HG03095 (cell line): ENCODE data around the gene C1orf210.

ENCODE experiments used
- ATAC-seq: cut with Tn5 transposase; IDR thresholded peaks from one replicate; pipeline ENCODE4 v1.9.1; 2021; ENCODE audit warnings: moderate library complexity; ENCODE audit not compliant: unreplicated experiment

C1orf210 gene

DNA sequence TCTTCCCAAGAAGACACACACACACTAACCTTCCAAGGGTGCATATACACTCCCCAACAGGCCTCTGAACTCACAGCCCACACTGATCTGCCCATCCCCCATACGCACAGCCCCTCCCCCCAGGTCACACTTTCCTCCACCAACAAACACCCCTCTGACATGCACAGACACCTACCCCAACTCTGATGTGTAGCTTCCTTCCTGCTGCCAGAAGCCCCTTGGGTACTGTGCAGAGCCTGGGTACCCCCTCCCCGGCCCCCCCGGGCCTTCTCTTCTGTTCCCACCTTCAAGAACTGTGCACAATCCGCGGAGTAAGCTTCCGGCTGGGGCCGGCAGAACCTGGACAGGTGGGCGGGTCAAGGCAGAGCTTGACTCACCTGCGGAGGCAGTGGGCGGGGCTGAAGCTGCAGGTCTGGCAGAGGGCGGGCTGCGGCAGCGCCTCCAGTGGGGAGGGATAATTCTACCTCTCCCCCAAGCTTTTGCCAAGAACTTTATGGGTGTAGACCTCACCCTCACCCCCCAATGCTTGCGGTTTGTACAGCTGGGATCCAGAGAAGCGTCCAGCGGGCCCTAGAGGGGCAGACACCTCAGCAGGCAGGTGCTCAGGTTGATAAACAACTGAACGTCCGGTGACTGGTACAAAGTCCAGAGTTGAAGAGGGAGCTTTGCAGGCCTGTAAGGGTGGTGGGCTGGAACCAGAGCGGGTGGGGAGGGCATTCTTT is at the start of gene C1orf210:
Gene C1orf210 (minus strand): TSS at position 313 of the 722 bp plus-strand sequence. CDS start 2,311 bp downstream, outside the sequence.
- ATAC-seq, result no peak

GRCh38 chr1:43334453-43335205 is 49.2 kb upstream of the C1orf210 start:
- ATAC-seq, result no peak

- no peak for ATAC-seq
Observed at GRCh38 chr1:43331688-43332087, 46.3 kb upstream of the C1orf210 start.

GRCh38 chr1:43329995-43330751 is 44.8 kb upstream of the C1orf210 start:
- ATAC-seq, result no peak

DNA sequence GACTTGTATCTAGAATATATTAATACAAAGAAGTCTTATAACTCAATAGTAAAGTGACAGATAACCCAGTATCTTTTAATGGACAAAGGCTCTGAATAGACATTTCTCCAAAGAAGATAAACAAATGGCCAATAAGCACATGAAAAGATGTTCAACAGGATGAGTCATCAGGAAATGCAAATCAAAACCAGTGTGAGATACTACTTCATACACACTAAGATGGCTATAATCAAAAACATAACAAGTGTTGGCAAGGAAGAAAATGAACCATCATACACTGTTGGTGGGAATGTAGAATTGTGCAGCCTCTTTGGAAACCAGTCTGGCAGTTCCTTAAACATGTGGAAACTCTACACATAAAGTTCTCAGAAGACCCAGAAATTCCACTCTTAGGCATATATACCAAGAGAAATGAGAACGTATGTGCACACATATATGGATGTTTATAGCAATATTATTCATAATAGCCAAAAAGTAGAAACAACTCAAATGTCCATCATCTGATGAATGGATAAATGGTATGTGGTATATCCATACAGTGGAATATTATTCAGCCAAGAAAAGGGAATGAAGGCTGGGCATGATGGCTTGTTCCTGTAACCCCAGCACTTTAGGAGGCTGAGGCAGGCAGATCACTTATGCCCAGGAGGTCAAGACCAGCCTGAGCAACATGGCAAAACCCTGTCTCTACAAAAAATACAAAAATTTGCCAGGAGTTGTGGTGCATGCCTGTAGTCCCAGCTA is 42.3 kb upstream of the C1orf210 start:
- ATAC-seq, result no peak

GRCh38 chr1:43325381-43325780 is 40.0 kb upstream of the C1orf210 start:
- no peak for ATAC-seq

- ATAC-seq, result no peak
Observed at GRCh38 chr1:43324810-43325209, 39.4 kb upstream of the C1orf210 start.

- no peak for ATAC-seq
Observed at GRCh38 chr1:43322506-43322905, 37.1 kb upstream of the C1orf210 start.

DNA sequence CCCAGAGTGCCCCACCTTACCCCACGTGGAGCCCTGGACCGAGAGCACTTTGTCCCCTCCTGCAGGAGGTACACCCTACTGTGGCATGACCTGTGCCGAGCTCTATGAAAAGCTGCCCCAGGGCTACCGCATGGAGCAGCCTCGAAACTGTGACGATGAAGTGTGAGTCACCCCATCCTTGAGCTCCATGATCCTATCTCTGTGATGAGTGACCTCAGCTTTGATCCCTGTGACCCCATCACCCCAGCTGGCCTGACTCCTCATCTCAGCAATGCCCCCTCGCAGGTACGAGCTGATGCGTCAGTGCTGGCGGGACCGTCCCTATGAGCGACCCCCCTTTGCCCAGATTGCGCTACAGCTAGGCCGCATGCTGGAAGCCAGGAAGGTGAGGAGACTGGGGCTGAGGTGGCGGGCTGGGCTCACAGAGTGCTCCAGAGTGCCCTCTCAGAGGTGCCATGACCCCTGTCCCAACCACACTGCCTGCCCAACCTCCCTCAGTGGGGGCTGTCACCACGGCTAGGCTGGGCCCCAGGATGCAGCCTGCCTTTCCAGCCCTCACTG is 36.0 kb upstream of the C1orf210 start:
- ATAC-seq, result no peak

DNA sequence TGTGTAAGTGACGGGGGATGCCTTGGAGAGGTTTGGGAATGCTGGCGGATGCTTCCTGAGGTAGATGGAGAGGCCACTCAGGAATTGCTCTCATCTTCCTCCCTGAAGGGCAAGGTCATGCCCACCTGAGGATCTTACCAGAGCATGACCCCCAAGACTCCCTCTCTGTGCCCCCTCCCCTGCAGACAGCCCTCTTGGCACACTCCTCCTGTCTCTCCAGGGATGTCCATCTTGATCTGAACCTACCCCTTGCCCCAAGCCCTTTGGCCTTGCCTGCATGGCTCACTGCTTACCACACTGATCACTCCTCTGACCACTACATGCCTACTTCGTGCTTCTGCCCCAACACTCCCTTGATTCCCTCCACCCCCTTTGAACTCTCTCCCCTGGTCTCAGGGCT is 34.4 kb upstream of the C1orf210 start:
- no peak for ATAC-seq

- no peak for ATAC-seq
Observed at GRCh38 chr1:43319288-43319687, 33.9 kb upstream of the C1orf210 start.

DNA sequence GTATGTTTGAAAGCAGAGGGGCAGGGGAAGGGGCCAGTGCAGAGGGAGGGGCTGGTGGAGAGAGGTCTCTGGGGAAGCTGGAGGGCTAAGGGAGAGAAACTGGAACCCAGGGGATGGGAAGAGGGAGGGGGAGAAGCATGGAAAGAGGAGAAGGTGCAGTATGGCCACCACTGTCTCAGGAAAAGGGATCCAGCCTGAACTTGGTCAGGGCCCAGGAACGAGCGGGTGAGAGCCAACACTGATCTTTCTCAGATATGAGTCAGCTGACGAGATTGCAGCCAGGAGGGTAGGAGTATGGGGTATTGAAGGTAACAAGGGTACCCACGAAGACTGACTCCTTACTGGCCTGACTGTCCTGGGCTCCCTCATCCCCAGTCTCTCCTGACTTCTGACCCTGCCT is 33.5 kb upstream of the C1orf210 start:
- no peak for ATAC-seq

DNA sequence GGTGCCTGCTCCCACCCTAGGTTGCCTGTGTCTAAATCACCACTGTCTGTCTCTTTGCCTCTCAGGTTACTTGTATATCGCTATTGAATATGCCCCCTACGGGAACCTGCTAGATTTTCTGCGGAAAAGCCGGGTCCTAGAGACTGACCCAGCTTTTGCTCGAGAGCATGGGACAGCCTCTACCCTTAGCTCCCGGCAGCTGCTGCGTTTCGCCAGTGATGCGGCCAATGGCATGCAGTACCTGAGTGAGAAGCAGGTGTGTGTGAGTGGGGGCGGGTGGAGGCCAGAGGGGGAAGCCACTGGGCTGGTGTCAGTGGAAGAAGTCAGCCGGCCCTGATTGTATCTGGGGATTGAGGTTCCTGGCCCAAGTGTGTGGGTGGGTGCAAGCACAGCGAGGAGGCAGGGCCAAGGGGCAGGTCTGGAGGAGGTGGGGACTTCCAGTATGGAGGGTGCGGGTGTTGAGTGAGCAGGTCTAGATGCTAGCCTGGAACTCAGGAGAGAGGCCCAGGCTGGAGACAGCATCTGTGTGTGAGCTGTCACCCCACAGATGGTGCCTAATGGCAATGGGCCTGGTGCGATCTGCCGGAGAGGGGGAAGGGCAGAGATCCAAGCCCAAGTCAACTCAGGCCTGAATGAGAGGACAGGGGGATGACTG is 32.6 kb upstream of the C1orf210 start:
- no peak for ATAC-seq

GRCh38 chr1:43316738-43317520 is 31.5 kb upstream of the C1orf210 start:
- ATAC-seq, result no peak

DNA sequence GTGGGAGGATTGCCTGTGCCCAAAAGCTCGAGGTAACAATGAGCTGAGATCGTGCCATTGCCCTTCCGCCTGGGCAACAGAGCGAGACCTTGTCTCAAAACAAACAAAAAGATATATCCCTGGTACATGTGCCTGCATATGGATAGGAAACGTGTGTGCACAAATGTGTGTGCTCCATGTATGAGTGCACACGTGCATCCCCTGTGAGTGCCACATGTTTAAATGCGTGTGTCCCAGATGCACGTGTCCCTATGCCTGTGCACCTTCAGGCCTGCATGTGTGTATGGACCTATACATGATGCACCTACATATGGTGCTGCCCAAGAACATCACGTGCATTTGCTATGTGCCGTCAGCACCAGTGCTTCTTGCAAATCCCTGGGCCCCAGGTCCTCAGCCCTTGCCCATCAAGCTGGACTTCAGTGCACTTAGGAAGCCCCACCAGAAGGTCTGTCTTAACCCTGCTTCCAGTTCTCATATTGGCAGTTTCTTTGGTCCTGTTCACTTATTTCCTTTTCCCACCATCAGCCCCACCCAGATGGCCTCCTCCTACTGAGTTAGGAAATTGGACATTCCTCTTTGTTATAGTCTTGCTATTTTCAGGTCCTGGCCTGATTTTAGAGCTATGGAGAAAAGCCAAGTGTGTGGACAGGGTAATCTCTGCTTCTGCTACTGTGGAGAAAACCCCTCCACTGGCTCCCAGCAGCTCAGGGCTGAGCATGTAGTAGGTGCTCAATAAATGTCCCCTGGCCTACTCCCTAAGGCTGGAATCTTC is 30.8 kb upstream of the C1orf210 start:
- no peak for ATAC-seq

DNA sequence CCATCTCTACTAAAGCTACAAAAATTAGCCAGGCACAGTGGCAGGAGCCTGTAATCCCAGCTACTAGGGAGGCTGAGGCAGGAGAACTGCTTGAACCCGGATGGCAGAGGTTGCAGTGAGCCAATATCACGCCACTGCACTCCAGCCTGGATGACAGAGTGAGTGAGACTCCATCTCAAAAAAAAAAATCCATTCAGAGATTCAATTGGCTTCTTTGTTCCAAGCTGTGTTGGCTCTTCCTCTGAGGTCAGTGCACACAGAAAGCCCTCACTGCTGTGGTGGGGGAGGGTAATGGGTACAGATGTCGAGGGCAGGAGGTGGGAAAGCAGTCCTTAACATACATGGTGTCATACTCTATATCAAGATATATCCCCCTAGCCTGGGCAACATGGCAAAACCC is 30.1 kb upstream of the C1orf210 start:
- no peak for ATAC-seq

DNA sequence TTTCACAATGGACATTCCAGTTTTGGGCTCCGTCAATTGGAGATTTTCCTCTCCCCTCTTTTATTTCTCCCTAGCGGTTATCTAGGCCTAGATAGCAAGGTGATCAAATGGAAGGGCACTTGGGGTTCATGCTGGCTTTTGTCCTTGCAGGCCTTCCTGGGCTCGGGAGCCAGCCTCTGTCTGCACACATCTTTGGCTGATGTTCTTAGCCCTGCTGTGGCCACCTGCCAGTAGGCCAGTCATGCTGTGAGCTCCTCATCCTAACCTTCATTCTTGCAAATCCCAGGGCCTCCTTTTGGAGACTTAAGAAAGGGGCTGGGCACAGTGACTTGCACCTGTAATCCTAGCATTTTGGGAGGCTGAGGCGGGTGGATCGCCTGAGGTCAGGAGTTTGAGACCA is 28.9 kb upstream of the C1orf210 start:
- no peak for ATAC-seq

- ATAC-seq, result no peak
Observed at GRCh38 chr1:43313771-43314170, 28.4 kb upstream of the C1orf210 start.
